Stimulated activated CD4-positive, alpha-beta T cell treated with anti-CD3 and anti-CD28 coated beads, Interleukin-15, amount 100 ng/mL, for 48 hours (primary cell): ENCODE measurements around the gene C9orf78.
A peak's percentile ranks its signal among the peaks of the same experiment; 100 is the strongest.

Experiments used
- DNase-seq, 2 donors: peaks; one replicate each; pipeline ENCODE4 v3.0.0-alpha.2; 2020; ENCODE audit warnings: low read depth in 2 of 2

C9orf78 gene

GRCh38 chr9:129835128-129835859, at the start of gene C9orf78, which contains the start of gene USP20:
Gene C9orf78, minus strand, starts transcription at chr9:129835275. Its CDS starts 54 bp downstream, at chr9:129835221.
Gene USP20, plus strand, starts transcription at chr9:129835458. Its CDS starts 17,098 bp downstream, at chr9:129852556.
- peak; percentile 93 to 98 for DNase-seq

- peak; percentile 90 to 97 for DNase-seq
These were observed 49.3 kb upstream of the C9orf78 start for GRCh38 chr9:129884220-129885017.

DNA sequence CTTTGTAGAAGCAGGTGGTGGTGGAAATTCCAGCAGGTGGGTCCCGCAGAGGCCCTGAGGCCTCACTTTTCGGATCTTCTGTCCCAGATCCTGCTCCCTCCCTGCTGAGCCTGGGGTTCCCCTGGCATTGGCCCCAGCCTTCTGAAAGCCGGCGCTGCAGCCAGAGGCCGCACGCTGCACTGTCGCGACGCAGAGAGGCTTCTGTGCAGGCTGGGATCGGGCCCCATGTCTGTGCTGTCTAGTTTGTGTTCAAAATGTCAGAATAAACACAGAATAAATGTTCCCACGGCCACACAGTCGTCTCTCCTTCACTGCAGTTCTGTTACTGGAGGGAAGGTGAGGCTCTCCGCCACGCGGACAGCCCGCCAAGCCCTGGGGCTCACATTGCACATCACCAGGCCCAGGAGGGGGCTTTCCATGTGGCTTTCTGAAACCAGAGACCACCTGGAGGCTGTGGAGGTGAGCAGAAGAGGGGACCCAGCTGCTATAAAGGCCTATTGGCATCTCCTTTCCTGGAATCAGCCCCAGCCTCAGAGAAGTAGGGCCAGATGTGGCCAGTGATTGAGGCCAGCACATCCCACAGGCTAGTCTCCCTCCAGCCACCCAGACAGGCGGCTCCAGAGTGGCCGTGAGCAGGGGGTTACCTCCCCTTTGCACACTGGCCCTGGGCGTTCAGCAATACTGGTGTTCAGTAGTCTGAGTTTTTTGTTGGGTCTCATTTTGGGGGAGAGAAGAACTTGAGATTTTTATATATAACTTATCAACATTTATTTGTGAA, 46.7 kb upstream of the C9orf78 start:
- no peak for DNase-seq

DNA sequence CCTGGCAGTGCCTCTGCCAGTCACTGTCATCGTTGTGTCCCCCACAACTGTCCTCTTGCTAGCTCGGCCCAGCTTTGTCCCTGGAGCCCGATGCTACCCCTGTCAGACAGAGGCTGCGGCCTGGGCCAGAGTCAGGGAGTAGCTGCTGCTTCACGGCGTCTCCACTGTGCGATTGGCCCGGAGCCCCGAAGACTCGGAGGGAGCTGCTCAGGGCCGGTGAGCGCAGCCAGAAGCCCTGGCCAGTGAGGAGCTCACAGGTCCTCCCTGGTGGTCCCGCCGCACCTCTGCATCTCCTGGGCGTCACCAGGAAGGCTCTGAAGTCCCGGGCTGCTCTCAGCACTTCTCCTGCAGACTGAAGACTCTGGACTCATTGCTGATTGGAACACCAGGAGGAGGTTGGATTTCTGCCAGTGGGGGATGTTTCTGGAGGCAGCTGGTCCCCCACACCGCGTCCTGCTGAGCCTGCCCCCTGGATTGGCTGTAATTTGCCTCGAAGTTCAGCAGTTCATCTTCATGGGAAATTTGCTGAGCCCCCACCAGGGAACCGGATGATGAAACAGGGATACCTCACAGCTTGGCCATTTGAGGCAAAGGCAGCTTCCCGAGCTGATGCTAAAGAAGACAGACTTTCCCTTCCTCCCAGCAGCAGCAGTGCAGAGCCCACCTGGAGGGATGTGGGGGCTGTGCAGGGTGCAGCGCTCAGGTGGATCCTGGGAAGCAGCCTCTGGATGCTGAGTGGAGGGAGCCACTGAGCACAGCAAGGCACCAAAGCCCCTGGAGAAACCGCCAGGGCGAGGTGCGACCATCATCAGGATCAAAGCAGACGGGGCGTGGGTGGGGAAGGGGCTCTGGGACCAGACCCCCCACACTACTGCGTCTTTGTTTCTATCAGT, 45.8 kb upstream of the C9orf78 start:
- DNase-seq, result no peak

DNA sequence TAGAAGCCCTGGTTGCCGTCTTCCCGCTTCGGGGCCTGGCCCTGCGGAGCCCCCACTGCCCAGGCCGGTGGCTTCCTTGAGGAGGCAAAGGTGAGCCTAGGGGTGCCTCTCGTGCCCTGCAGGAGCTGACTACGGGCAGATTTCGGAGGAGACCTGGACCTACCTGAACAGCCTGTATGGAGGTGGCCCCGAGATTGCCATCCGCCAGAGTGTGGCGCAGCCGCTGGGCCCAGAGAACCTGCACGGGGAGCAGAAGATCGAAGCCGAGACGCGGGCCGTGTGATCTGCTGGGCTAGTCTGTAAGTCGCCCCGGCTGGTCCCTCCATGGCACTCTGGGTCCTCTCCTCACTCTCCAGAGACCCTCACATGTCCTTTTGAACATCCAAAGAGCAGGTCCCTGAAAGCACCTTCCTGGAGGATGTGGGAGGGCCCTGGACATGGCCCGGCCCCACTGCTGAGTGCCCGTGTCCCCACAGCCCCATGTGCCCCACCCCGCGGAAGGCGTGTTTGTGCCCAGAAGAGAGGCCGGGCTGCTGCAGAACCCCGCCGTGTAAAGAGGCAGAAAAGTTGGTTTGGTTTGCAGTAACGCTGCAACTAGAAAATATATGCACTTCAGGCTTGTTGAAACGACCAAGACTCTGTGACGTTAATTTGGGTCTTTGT, 45.0 kb upstream of the C9orf78 start:
- no peak for DNase-seq

- no peak for DNase-seq
These were observed 44.1 kb upstream of the C9orf78 start for GRCh38 chr9:129879103-129879699.

DNA sequence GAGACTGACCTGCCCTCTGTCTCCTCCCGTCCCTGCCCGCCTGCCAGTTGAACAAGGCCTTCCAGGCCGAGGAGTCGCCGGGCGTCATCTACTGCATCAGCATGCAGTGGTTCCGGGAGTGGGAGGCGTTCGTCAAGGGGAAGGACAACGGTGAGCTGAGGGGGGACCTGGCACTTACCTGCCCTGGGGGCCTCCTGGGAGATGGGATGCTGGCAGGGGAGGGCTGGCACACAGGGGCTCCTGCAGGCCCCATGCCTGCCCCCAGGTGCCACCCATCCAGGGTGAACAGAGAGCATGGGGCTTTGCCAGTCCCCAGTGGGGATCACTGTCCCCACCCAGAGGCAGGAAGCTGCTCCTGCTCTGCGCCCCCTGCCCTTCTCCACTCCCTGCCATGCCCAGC, 43.2 kb upstream of the C9orf78 start:
- no peak for DNase-seq

DNA sequence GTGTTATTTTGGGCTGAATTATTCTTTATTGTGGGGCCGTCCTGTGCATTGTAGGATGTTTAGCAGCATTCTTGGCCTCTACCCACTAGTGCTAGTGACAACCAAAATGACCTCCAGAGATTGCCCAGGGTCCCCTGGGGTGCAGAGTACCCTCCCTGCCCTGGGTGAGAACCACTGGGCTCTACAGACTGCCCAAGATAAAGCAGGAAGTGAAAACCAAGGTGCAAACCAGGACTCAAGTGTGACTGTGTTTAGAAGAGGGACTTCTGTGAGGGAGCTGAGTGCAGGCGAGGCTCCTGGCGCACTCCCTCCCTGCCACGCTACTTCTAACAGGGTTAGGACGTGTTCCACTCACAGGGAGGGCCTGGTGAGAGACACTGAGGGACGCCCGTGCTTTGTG, 41.7 kb upstream of the C9orf78 start:
- no peak for DNase-seq

- no peak for DNase-seq
These were observed 40.8 kb upstream of the C9orf78 start for GRCh38 chr9:129875687-129876395.

GRCh38 chr9:129875181-129875611, 40.1 kb upstream of the C9orf78 start:
- no peak for DNase-seq

DNA sequence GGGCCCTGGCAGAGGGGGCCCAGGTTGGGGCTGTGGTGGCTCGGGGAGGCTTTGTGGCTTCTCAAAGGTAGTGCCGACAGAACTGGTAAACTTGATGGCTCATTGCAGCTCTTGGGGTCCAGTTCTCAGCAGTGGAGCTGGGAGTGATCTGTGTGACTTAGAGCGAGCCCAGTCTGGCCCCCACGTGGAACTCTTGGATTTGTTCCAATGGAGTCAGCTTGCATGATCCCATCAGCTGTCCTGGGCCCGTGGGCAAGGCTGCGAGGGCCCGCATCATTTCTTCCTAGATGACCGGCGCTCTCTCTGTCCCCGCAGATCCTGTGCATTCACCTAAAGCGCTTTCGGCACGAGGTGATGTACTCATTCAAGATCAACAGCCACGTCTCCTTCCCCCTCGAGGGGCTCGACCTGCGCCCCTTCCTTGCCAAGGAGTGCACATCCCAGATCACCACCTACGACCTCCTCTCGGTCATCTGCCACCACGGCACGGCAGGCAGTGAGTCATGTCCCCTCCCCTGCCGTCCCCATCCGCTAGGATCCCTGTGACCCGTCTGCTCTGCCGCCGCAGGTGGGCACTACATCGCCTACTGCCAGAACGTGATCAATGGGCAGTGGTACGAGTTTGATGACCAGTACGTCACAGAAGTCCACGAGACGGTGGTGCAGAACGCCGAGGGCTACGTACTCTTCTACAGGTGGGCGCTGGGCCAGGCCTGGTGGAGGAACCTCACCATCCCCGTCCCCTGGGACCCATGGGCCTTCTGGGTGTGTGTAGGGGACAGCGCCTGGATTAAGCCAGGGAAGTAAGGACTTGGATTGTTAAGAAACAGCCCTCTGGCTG, 39.4 kb upstream of the C9orf78 start:
- no peak for DNase-seq

DNA sequence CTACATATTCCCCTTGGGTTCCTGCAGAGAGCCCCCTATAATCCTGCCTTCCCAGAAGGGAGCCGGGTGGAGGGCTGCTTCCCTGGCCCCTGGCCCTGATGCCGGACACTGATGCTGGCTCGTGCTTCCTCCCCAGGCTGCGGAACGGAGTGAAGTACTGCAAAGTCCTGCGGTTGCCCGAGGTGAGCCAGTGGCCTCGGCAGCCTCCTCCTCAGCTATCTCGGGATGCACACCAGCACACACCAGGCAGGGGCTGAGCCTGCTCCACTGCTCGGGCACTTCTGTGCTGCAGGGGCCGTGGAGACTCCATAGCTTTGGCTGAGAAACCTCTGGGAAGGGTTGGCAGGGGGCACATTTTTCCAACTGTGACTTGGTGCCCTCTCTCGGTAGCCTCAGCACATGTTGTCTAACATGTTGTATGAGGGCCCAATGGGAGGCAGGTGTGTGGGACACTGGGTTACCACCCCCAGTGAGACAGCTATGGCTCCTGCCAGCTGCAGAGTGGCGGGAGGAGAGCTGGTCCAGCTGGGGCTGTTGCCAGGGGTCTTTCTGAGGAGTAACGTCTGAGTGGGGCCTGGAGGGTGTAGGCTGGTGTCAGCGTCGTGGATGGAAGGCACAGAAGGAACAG, 38.6 kb upstream of the C9orf78 start:
- no peak for DNase-seq

DNA sequence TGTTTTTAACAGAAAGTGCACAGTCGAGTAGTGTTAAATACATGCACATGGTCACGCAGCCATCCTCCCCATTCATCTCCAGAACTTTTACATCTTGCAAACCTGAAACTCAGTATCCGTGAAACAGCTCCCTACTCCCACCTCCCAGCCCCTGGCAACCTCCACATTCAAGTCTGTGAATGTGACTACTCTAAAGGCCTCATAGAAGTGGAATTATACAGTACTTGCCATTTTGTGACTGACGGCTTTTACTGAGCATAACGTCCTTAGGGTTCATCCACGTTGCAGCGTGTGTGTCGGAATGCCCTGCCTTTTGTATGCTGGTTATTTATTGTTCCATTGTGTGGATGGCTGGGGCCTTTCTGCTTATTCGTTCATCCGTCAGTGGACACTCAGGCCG, 36.0 kb upstream of the C9orf78 start:
- no peak for DNase-seq

GRCh38 chr9:129869585-129870501, 34.8 kb upstream of the C9orf78 start:
- DNase-seq, result no peak

DNA sequence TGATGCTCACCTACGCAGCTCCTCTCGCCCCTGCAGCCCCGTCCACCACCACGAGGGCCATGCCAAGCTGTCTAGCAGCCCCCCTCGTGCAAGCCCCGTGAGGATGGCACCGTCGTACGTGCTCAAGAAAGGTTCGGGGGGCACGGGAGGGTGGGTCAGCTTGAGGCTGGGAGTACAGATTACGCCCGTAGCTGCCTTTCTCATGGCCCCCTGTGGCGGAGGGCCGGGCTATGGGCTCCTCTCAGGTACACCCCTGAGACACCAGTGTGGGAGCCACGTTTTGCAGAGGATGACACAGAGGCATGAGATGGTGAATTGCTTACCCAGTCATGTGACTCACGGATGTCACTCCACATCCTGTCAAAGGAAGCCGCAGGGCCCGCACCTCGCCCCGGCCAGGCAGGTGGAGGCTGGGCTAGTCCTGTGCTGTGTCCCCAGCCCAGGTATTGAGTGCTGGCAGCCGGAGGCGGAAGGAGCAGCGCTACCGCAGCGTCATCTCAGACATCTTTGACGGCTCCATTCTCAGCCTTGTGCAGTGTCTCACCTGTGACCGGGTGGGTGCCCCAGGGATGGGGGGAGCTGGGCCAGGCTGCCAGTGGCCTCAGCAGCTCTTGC, 33.9 kb upstream of the C9orf78 start:
- DNase-seq, result peak; percentile 76 to 81

DNA sequence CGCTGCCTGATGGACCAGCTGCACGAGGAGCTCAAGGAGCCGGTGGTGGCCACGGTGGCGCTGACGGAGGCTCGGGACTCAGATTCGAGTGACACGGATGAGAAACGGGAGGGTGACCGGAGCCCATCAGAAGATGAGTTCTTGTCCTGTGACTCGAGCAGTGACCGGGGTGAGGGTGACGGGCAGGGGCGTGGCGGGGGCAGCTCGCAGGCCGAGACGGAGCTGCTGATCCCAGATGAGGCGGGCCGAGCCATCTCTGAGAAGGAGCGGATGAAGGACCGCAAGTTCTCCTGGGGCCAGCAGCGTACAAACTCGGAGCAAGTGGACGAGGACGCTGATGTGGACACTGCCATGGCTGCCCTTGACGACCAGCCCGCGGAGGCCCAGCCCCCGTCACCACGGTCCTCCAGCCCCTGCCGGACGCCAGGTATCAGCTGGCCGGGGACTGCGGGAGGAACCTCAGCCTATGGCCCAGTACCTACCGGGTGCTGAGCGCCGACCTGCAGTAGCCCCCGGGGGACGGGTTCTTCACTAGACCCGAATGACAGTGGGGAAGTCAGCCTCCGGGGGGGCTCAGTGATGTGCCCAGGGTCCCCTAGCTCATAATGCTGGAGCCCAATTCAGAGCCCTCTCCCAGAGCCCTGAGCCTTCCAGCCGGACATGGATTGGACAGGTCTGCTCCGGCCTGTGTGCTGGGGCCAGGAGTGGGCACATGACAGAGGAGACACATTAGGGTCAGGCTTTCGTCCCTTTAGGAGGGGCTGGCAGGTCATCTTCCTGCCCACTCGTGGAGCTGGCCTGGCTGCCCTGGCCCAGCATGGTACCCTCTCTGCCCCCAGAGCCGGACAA, 33.2 kb upstream of the C9orf78 start:
- DNase-seq, result no peak
